Glutamatergic neuron (in vitro differentiated cells): ENCODE results near the gene CAPS2. TPM values are rescaled to one million over a fixed set of nuclear protein-coding genes. Genes with fewer than 3 reads are reported as not detected.

ENCODE experiments used
- DNase-seq: peaks from one replicate; pipeline ENCODE4 v3.0.0; 2022
- H3K27ac Mint-ChIP-seq: one replicate; pipeline ENCODE4 v1.8.0; 2020; ENCODE audit warnings: mild to moderate bottlenecking, mixed read lengths, inconsistent platforms; ENCODE audit not compliant: unreplicated experiment
- H3K27me3 Mint-ChIP-seq: one replicate; pipeline ENCODE4 v1.8.0; 2020; ENCODE audit warnings: mild to moderate bottlenecking, moderate library complexity, mixed read lengths, inconsistent platforms; ENCODE audit not compliant: unreplicated experiment
- H3K36me3 Mint-ChIP-seq: one replicate; pipeline ENCODE4 v1.8.0; 2020; ENCODE audit warnings: mild to moderate bottlenecking, mixed read lengths, inconsistent platforms; ENCODE audit not compliant: unreplicated experiment
- H3K4me1 Mint-ChIP-seq: one replicate; pipeline ENCODE4 v1.8.0; 2020; ENCODE audit warnings: mild to moderate bottlenecking, low read depth, mixed read lengths, inconsistent platforms; ENCODE audit not compliant: unreplicated experiment
- H3K4me3 Mint-ChIP-seq: one replicate; pipeline ENCODE4 v1.8.0; 2020; ENCODE audit warnings: mild to moderate bottlenecking, mixed read lengths, inconsistent platforms; ENCODE audit not compliant: unreplicated experiment
- H3K9me3 Mint-ChIP-seq: one replicate; pipeline ENCODE4 v1.8.0; 2020; ENCODE audit warnings: mild to moderate bottlenecking, moderate library complexity, mixed read lengths, inconsistent platforms; ENCODE audit not compliant: unreplicated experiment
- total RNA-seq: library from RNA; stranded (reverse); fragmentation: NEBNext Ultra II Directional; extraction: Animal tissue kit (Norgen Biotek cat#: 25700); gene quantifications from one replicate; pipeline ENCODE4 v1.2.1, GENCODE V29; 2021; ENCODE audit not compliant: unreplicated experiment
- TF ChIP-seq, protein P1 (sequence below): fragments of 200-600 bp; sonication (generic); IDR thresholded peaks from one replicate; pipeline ENCODE4 v1.5.0; 2021; ENCODE audit not compliant: partially characterized antibody, unreplicated experiment

The CAPS2 gene
- total RNA-seq, 1 donor from 2014 or later, result 6.8 TPM

DNA sequence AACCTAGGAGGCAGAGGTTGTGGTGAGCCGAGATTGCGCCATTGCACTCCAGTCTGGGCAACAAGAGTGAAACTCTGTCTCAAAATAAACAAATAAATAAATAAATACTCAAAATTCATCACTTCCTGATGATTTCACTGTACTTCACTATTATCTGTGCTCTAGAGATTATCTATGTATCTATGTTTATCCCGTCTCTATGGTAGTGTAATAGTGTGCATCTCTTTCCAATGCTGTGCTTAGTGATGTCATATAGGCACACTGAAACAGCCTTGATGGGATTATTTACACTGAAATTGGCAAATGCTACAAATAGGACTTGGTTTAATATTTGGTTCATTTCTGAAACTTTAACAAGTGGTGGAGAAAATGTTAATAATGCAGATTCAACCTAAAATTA, 6.5 kb downstream of the CAPS2 start:
- TF ChIP-seq, protein P1, sequence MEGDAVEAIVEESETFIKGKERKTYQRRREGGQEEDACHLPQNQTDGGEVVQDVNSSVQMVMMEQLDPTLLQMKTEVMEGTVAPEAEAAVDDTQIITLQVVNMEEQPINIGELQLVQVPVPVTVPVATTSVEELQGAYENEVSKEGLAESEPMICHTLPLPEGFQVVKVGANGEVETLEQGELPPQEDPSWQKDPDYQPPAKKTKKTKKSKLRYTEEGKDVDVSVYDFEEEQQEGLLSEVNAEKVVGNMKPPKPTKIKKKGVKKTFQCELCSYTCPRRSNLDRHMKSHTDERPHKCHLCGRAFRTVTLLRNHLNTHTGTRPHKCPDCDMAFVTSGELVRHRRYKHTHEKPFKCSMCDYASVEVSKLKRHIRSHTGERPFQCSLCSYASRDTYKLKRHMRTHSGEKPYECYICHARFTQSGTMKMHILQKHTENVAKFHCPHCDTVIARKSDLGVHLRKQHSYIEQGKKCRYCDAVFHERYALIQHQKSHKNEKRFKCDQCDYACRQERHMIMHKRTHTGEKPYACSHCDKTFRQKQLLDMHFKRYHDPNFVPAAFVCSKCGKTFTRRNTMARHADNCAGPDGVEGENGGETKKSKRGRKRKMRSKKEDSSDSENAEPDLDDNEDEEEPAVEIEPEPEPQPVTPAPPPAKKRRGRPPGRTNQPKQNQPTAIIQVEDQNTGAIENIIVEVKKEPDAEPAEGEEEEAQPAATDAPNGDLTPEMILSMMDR, result no peak
- DNase-seq, result no peak
- no peak overlapping the region for H3K27ac Mint-ChIP-seq
- peaks cover 4% of the 10 kb centered on the region for H3K4me1 Mint-ChIP-seq
- no peaks in the 10 kb centered on the region for H3K27me3 Mint-ChIP-seq
- H3K9me3 Mint-ChIP-seq, result no peaks in the 10 kb centered on the region
- no peaks in the 10 kb centered on the region for H3K36me3 Mint-ChIP-seq
- H3K4me3 Mint-ChIP-seq, result no peak overlapping the region

DNA sequence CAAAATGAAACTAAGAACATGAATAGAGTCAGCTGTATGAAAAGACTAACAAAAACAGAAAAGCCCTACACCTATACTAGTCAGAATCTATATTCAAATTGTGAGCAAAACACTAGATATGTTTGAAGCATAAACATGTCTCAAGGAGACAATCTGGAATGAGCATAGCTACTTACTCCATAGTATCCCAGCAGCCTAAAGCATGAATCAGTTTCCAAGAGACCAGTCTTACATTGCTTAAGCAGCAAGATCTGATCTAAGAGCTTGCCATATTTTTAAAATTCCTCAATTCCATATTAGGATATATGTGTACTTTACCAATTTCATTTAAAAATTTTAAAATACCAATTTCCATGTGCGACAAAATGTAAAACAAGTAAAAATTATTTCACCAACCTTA, 7.7 kb downstream of the CAPS2 start:
- H3K4me3 Mint-ChIP-seq, result no peak overlapping the region
- TF ChIP-seq, protein P1, result no peak
- DNase-seq, result no peak
- H3K27ac Mint-ChIP-seq, result no peak overlapping the region
- no peaks in the 10 kb centered on the region for H3K9me3 Mint-ChIP-seq
- H3K27me3 Mint-ChIP-seq, result no peaks in the 10 kb centered on the region
- H3K36me3 Mint-ChIP-seq, result no peaks in the 10 kb centered on the region
- H3K4me1 Mint-ChIP-seq, result peaks cover 6% of the 10 kb centered on the region

DNA sequence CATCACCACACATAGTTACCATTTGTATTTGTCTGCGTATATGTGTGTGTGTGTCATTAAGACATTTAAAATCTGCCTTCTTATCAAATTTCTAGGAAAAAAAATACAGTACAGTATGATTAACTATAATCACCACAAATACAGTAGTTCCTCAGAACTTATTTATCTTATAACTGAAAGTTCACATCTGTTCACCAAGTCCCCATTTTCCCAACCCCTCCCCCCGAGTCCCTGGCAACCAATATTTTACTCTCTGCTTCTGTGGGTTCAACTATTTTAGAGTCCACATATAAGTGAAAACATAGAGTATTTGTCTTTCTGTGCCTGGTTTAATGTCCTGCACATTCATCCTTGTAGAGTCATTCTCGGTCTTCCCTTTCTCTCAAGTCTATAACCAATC, 12.3 kb downstream of the CAPS2 start:
- Mint-ChIP-seq H3K4me1 (peaks cover 6% of the 10 kb centered on the region), H3K4me3 (no peak overlapping the region), H3K27me3 (no peaks in the 10 kb centered on the region), H3K9me3 (no peaks in the 10 kb centered on the region), H3K27ac (no peak overlapping the region), H3K36me3 (no peaks in the 10 kb centered on the region)
- no peak for DNase-seq
- TF ChIP-seq, protein P1, result no peak

DNA sequence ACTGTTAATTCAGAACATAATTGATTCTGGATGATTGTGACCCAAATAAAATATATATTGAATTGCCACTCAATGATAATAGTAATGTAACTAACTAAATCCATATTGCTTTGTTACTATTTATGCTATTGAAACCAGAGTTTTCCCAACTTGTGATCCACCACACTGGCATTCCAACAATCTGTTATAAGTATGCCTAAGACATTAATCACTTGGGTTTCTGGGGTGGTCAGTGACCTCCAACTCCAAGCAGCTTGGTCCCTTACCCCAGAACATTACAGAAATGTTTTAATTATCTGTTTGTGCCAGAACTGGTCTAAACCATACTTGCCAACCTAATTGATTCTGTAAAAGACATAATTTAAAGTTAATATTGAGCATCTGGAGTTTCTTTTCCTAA, 14.6 kb downstream of the CAPS2 start:
- no peaks in the 10 kb centered on the region for H3K27me3 Mint-ChIP-seq
- H3K4me3 Mint-ChIP-seq, result no peak overlapping the region
- peaks cover 1% of the 10 kb centered on the region for H3K9me3 Mint-ChIP-seq
- peaks cover 6% of the 10 kb centered on the region for H3K4me1 Mint-ChIP-seq
- H3K36me3 Mint-ChIP-seq, result no peaks in the 10 kb centered on the region
- DNase-seq, result no peak
- TF ChIP-seq, protein P1, result no peak
- H3K27ac Mint-ChIP-seq, result no peak overlapping the region

DNA sequence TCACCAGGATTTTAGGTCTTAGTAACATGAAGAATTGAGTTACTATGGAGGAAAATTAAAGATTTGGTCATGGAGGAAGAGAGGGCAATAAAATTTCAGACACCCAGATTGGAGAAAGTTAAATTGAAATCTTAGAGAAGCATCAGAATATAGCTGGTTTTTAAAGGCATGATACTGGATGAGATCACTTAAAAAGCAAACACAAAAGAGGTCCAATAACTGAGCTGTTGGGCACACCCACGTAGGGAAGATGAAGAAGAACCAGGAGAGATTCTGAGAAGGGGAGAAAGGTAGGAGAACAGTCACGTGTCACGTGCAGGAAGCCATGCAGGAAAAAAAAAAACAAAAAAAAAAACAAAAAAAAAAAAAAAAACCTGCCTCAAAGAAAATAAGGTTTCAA, 18.8 kb downstream of the CAPS2 start:
- Mint-ChIP-seq H3K27me3 (no peaks in the 10 kb centered on the region), H3K4me3 (no peak overlapping the region), H3K27ac (no peak overlapping the region), H3K36me3 (no peaks in the 10 kb centered on the region), H3K4me1 (no peaks in the 10 kb centered on the region), H3K9me3 (peaks cover 1% of the 10 kb centered on the region)
- TF ChIP-seq, protein P1, result no peak
- no peak for DNase-seq
